HG02852 (cell line): ENCODE measurements around the gene LHPP.

ENCODE experiments used
- ATAC-seq: cut with Tn5 transposase; IDR thresholded peaks from one replicate; pipeline ENCODE4 v1.9.1; 2021; ENCODE audit warnings: mild to moderate bottlenecking, moderate library complexity; ENCODE audit not compliant: unreplicated experiment

The LHPP gene

GRCh38 chr10:124470544-124471434 is 9.2 kb downstream of the LHPP start:
- no peak for ATAC-seq

DNA sequence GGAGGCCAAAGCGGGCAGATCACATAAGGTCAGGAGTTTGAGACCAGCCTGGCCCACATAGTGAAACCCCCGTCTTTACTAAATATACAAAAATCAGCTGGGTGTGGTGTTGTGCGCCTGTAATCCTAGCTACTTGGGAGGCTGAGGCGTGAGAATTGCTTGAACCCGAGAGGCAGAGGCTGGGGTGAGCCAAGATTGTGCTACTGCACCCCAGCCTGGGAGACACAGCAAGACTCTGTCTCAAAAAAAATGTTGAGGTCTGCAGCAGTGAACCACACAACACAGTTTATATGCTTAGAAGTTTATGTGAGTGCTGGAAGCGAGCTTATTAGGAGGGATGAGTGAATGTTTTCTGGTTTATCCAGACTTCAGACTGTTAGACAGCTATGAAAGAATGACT is 10.4 kb downstream of the LHPP start:
- no peak for ATAC-seq

DNA sequence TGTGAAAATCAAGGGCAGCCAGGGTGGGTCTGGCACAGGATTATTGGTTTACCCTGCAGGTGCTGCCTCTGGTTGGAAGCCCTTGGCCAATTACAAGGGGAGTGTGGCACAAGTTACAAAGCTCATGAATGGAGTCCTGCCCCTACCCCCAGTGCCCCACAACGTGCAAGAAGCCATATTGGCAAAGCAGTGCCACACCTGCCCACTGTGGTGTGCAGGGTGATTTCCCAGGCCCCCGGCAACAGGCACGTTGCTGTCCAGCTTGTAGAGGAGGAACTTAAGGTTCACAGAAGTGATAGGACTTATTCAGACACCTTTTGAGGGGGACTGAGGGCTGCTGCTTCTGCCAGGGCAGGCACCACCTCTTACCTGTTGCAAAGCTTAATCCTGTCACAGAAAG is 11.4 kb downstream of the LHPP start:
- ATAC-seq, result no peak

DNA sequence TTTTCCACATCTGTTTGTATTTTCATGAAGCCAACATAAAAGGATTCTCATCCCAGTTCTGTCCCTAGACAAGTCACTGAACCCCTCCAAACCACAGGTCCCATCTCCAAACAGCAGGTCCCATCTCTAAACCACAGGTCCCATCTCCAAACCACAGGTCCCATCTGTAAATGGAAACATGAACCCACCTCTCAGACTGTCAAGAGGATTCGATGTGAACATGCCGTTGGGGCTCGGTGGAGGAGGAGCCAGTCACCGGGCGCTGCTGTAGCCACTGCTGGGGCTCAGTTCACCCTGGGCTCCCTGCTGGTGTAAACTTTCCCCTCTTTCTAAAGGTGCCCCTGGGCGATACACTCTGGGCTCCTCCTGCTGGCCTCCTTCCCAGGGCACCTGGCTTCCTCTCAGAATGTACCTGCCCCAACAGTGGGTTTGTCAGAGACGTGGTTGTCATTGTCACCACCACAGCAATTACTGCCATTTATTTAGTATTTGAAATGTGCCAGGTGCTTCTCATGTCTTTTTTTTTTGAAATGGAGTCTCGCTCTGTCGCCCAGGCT is 13.0 kb downstream of the LHPP start:
- no peak for ATAC-seq

DNA sequence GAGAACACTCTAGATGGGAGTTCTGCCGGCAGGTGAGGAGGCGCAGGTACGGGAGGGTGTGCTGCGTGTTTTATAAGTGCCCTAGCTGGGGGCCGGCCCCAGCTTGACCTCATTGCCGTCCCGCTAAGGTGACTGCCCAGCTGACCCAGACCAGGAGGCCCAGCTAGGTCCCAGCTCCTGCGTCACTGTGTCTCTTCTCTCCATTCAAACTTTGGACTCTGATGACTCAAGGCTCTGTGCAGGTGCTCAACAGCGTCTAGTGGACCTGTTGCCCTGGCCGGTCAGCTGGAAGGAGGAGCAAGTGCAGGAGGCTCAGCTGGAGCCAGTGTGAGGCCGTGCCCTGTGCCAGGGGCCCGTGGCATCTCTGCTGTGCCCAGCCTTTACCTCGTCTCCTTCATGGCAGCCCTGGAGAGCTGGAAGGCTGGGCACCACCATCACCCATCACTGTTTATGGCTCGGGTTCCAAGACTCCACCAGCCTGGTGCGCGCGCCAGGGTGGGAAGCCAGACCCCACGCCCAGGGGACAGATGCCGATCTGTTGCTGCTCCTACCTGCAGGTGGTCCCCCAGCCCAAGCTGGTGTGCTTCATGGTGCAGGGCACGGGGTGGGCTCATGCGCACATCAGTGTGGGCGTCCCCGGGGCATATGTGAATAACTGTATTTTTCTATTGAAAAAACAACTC is 14.6 kb downstream of the LHPP start:
- no peak for ATAC-seq

DNA sequence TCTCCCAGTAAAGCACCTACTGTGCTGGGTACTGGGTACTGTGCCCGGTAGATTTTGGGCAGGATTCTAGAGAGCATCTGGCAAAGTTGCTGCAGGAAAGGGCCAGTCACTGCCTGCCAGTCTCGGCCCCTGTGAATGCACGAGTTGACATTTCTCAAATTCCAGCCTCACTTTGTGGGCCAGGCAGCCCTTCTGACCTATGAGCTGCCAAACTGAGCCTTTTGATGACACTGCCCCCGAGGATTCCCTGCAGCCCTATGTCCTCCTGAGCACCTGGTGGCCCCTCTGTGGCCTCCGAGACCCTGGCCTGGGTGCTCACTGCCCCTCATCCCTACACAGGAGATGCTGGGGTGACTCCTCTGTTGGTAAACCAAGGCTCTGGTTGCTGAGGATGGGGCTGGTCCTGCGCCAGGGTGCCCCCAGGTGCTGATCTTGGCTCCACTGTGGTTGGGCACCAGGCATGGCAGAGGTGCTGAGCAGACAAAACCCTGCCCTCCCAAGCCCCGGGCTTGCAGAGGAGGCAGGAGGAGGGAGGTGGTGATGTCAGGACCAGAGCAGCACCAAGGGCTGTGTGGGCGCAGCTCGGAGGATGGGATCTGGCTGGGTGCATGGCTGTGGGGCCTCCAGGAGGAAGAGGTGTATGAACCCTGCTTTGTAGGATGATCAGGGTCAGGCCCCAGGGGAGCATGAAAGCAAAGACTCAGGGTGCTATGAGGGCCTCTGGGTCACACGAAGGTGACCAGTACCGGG is 16.2 kb downstream of the LHPP start:
- ATAC-seq, result no peak

DNA sequence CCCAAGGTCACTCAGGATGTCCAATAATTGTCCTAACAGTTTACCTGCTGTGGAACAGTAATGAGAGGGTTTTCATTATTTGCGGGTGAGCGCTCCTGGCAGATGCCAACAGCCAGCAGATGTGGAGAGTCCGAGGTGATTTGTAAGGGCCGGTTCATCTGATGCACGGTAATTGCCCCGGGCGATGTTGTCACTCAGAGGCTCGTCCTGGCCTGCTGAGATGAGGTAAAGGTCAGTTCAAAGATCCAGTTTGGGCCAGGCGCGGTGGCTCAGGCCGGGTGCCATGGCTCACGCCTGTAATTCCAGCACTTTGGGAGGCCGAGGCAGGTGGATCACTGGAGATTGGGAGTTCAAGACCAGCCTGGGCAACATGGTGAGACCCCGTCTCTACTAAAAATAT is 16.9 kb downstream of the LHPP start:
- ATAC-seq, result no peak

DNA sequence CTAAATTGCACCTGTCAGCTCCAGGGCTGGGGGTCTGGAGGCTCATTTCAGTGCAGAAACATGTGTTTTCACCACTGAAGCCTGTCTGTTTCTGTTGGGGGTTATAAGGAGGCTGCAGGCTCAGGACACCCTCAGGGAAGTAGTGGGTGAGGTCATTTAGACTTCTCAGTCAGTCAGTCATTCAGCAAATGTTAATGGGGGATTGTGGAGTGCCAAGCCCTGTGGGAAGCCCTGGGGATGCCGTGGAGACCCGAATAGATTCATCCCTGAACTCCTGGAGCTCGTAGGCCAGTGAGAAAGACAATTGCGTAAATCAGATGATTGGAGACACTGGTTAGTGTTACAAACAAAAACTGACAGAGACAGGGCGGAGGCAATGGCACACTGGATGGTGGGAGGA is 19.2 kb downstream of the LHPP start:
- no peak for ATAC-seq

- no peak for ATAC-seq
These were observed 20.1 kb downstream of the LHPP start for GRCh38 chr10:124481717-124482116.

DNA sequence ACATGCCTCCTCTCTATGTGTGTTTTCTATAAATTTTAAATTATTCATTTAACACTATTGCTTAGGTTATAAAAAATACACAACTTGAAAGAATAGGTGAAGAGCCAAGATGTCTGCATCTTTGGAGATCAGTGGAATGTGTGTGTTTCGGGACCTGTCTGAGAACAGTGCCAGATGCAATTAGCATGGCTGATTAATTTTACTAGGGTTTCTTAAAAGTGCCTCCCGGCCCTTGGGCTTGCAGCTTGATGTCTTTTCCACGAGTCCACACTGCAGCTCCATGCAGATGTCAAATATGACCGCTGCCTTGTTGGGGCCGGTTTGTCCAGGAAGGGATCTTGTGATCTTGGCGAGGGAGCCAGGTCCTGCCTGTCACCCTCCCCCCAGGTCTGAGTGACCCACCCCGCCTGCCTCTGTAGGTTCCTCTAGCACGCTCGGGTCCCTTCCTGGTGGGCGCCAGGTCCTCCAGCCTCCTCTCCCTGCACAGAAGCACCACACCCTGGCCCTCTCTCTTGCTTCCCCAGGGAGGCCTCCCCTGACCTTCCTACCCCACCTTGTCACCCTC is 20.7 kb downstream of the LHPP start:
- ATAC-seq, result no peak

GRCh38 chr10:124482876-124483275 is 21.3 kb downstream of the LHPP start:
- ATAC-seq, result no peak

DNA sequence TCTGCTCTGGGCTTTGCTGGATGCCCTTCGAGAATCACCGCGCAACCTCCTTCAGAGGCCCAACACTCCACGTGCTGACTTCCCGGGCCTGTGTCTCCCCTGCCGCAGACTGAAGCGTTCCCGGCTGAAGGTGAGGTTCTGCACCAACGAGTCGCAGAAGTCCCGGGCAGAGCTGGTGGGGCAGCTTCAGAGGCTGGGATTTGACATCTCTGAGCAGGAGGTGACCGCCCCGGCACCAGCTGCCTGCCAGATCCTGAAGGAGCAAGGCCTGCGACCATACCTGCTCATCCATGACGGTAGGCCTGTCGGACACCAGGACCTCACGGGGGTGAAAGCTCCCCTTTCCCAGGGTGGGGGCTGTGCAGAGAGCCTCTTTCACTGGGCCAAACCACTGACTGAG is 22.4 kb downstream of the LHPP start:
- ATAC-seq, result no peak

DNA sequence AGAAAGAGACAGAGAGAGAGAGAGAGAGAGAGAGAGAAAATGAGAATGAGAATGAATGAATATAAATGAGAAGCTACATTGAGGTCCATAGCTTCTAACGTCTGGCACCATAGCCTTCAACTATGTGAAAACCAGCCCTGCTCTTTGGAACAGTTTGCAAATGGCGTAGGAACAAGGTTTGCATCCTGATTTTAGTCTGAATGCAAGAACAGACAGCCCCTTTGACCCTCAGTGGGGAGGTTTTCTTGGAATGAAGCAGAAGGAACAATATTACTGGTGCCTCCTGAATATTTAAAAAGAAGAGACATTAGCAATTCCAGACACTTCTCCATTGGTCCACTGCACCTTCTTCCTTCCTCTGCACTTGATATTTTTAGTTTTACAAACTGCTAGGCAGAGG is 23.0 kb downstream of the LHPP start:
- ATAC-seq, result no peak

DNA sequence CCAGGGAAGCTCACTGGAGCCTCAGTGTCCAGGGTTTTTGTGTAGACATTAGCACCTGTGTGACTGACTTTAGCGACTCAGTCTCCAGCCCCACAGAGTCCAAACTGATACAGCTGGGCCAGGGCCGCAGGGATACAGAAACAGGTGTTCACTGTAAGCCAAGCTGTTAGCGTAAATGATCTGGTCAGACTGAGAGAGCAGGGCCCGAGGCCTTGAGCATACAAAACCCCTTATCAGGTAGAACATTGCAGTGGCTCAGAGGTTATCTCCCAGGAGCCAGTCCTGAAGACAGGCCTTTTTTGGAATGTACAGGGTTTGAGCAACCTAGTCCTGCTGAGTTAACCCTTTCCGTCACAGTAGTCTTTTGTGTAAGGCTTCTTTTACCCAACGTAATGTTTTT is 25.0 kb downstream of the LHPP start:
- no peak for ATAC-seq

GRCh38 chr10:124491105-124491504 is 29.5 kb downstream of the LHPP start:
- ATAC-seq, result no peak

- ATAC-seq, result no peak
These were observed 30.6 kb downstream of the LHPP start for GRCh38 chr10:124492266-124492665.

DNA sequence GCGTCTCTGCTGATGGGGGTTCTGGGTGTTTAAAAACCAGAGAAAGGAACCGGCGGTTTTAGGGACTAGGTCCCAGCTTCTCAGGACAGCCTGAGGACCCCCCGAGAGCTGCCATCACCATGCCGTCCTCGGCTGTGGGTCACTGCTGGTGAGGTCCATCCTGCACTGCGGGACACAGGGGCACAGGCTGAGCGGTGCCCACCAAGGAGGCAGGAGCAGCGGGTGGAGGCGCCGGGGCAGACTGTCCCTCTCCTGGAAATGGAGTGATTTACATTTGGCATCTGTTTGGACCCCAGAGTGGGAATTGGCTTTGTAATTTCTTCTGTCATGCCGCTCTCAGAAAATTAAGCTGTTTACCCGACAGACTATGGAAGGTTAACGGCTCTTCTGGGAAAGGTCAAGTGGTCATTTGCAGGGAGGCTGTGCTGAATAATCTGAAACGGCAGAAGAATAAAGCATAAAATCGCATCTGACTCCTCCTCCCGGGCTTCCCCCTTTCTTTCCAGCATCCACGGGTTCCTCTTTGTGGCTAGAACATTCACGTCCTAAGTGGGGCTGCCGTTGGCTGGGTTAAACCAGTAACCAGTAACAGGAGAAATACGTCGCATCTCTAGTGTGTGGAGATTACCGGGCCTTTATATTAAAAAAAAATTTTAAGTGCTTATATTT is 31.7 kb downstream of the LHPP start:
- no peak for ATAC-seq

DNA sequence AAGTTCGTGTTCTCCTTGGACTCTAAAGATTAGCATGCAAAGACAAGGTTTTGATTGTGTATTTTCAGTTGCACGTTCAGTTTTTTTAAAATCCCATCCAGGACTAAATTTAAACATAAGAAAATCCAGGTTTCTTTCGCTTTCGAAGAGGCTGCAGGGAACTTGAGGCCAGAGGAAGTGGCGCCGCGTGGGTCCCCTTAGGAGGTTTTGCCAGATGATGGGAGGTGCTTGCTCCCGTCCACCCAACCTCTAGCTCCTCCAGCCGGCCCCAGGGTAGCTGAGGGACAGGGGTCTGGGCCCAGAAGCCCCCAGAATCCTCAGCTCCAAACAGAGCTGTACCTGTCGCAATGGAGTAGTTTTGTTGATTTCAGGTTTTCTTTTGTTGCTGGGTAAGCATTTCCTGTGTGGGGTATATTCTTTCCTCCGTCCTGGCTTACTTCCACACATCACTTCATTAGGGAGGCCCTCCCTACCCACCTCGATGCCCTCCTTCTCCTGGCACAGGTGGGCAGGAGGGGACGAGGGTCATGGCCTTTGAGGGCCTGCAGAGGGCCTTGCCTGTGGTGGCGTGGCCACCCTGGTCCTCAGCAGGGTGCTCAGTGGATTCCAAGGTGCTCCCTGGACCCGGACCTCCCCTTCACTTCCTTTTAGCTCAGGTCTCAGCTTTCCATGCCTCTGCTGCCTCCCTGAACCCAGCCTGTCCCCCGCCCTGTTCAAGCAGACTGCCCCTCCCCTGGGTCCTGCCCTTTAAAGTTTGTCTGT is 32.6 kb downstream of the LHPP start:
- ATAC-seq, result no peak

- no peak for ATAC-seq
These were observed 33.5 kb downstream of the LHPP start for GRCh38 chr10:124495162-124495561.

- no peak for ATAC-seq
These were observed 34.1 kb downstream of the LHPP start for GRCh38 chr10:124495725-124496124.
